ENCODE results near the gene KCNK2. TPM values are rescaled to one million over a fixed set of nuclear protein-coding genes. Genes with fewer than 3 reads are reported as not detected.

The KCNK2 gene, protein sequence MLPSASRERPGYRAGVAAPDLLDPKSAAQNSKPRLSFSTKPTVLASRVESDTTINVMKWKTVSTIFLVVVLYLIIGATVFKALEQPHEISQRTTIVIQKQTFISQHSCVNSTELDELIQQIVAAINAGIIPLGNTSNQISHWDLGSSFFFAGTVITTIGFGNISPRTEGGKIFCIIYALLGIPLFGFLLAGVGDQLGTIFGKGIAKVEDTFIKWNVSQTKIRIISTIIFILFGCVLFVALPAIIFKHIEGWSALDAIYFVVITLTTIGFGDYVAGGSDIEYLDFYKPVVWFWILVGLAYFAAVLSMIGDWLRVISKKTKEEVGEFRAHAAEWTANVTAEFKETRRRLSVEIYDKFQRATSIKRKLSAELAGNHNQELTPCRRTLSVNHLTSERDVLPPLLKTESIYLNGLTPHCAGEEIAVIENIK
- total RNA-seq (2022) (2.9 and 5.7 TPM in 2 replicates), Bru-seq, nascent RNA (percentile 32 among the genes with signal in this experiment), BruChase-seq, experiment 1, labeled RNA remaining after a 6-hour chase (percentile 26 among the genes with signal in this experiment), BruChase-seq, experiment 2, labeled RNA remaining after a 2-hour chase (percentile 22 among the genes with signal in this experiment)
- long read RNA-seq, transcript KCNK2-201 (7 exons, 1,491 nt), result major isoform, 5 of 12 reads
- long read RNA-seq, partial matches to known transcripts, result 1 of 12 reads
- long read RNA-seq, other reads (novel, unspliced or antisense), result 2 of 12 reads

DNA sequence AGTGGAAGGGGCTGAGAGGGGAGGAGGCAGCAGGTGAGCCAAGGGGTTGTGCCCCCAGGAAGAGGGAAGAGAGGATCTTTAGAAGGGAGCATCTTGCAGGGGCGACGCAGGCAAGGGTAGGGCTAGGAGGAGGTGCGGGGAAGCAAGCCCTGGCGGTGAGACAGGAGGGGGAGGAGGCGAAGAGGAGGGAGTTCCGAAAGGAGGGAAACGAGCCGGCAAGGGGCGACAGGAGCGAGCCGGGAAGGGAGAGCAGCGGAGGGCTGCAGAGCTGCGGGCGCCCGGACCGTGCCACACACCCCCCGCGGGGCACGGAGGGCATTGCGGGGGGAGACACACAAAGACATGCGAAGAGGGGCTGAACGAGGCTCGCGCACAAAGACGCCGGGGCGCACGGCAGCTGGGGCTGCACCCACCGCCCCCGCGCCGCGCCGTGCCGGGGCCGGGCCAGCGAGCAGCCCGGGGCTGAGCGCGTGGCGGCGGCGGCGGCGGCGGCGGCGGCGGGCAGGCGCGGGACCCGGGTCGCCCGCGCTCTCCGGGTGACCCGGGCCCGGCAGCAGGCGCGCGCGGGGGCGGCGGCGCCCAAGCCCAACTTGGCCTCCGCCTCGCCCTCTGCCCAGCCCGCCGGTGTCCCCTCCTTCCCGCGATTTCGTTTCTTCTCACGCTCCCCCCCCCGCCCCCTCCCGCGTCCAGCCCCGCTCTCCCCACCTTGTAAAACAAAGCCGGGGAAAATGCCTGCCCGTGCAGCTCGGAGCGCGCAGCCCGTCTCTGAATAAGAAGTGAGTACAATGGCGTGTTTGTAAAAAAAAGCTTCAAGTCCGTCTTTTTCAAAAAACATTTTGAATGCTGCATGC is at the start of gene KCNK2:
Gene KCNK2, plus strand, starts transcription at position 206 of the 851 bp plus-strand sequence. CDS start 649 bp downstream, outside the sequence.
- no peaks in the 10 kb centered on the region for H3K36me3 Mint-ChIP-seq (ENCODE audit: insufficient read depth, unreplicated experiment)
- peak within 1 kb of the TSS; percentile 57 for H3K27ac Mint-ChIP-seq (ENCODE audit: low read depth, unreplicated experiment)
- H3K4me3 Mint-ChIP-seq (ENCODE audit: unreplicated experiment), result peak within 1 kb of the TSS; percentile 77
- BruUV-seq (replicated peaks), result no TSS peak
- H3K9me3 Mint-ChIP-seq (ENCODE audit: unreplicated experiment), result no peaks in the 10 kb centered on the region
- ChIA-PET CTCF (interaction anchor here (0.7 to 1.7 kb wide), 6 partner anchors 32 to 266 kb away, joined by 3 to 4 read pairs (median 4); no protein-coding TSS in a partner anchor), POLR2A (interaction anchor here (0.6 to 3.5 kb wide), 5 partner anchors 31 to 63 kb away, joined by 3 to 26 read pairs (median 3); no protein-coding TSS in a partner anchor)
- intact Hi-C loops (cut with micrococcal nuclease), result loop anchor here (1.0 kb wide), 1 partner anchor 32 kb away; no protein-coding TSS in a partner anchor
- TF ChIP-seq, protein P1, sequence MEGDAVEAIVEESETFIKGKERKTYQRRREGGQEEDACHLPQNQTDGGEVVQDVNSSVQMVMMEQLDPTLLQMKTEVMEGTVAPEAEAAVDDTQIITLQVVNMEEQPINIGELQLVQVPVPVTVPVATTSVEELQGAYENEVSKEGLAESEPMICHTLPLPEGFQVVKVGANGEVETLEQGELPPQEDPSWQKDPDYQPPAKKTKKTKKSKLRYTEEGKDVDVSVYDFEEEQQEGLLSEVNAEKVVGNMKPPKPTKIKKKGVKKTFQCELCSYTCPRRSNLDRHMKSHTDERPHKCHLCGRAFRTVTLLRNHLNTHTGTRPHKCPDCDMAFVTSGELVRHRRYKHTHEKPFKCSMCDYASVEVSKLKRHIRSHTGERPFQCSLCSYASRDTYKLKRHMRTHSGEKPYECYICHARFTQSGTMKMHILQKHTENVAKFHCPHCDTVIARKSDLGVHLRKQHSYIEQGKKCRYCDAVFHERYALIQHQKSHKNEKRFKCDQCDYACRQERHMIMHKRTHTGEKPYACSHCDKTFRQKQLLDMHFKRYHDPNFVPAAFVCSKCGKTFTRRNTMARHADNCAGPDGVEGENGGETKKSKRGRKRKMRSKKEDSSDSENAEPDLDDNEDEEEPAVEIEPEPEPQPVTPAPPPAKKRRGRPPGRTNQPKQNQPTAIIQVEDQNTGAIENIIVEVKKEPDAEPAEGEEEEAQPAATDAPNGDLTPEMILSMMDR (IDR thresholded peaks at IDR 0.05; ENCODE audit: unreplicated experiment), result no peak
- H3K27me3 Mint-ChIP-seq (ENCODE audit: insufficient read depth, unreplicated experiment), result no peaks in the 10 kb centered on the region
- DNase-seq (ENCODE audit: unreplicated experiment), result peak; percentile 25
- H3K4me1 Mint-ChIP-seq (ENCODE audit: insufficient read depth, unreplicated experiment), result peaks cover 21% of the 10 kb centered on the region

DNA sequence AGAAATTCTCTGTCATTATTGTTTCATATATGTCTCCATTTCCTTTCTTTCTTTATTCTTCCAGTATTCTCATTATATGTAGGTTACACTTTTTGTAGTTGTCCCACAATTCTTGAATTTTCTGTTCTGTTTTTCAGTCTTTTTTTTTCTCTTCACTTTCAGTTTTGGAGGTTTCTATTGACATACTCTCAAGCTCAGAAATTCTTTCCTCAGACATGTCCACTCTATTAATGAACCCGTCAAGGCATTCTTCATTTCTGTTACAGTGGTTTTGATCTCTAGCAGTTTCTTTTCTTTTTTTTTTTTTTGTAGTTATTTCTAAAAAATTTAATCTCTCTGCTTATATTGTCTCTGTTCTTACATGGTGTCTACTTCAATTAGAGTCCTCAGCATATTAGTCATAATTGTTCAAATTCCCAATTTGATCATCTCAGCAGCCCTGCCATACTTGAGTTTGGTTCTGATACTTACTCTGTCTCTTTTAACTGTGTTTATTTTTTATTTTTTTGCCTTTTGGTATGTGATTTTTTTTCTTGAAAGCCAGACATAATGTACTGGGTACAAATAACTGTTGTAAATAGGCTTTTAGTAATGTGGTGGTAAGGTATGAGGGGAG is 49.5 kb upstream of the KCNK2 start:
- H3K4me3 Mint-ChIP-seq (ENCODE audit: unreplicated experiment), result no peak overlapping the region
- CTCF ChIA-PET, result interaction anchor here (0.6 to 0.8 kb wide), 2 partner anchors 62 to 905 kb away, joined by 3 to 4 read pairs; no protein-coding TSS in a partner anchor

DNA sequence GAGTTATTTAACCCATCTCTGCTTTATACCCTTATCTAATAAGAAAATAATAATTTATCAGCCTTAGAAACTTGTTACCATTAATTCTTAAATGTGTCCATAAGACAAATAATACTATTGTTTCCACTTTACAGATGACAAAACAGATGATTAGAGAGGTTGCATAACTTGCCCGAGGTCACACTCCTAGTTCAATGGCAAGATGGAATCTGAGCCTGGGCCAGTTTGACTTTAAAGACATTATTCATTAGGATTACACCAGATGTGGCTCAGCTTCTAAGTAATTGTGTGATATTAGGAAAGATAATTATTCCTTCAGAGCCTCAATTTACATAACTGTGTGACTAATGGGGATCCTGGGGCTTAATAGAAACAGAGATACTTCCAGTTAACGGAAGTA is 42.3 kb upstream of the KCNK2 start:
- no peak overlapping the region for H3K27ac Mint-ChIP-seq (ENCODE audit: low read depth, unreplicated experiment)
- H3K4me3 Mint-ChIP-seq (ENCODE audit: unreplicated experiment), result no peak overlapping the region
- no peak for DNase-seq (ENCODE audit: unreplicated experiment)
- intact Hi-C loops (cut with micrococcal nuclease), result no loop called here
- H3K4me1 Mint-ChIP-seq (ENCODE audit: insufficient read depth, unreplicated experiment), result no peaks in the 10 kb centered on the region
- H3K27me3 Mint-ChIP-seq (ENCODE audit: insufficient read depth, unreplicated experiment), result no peaks in the 10 kb centered on the region
- CTCF ChIA-PET, result interaction anchor here (0.7 kb wide), 2 partner anchors 18 to 1602 kb away, joined by 3 read pairs; no protein-coding TSS in a partner anchor
- BruUV-seq (replicated peaks), result no TSS peak
- POLR2A ChIA-PET, result interaction anchor here (1.2 kb wide), 1 partner anchor 10 kb away, joined by 3 read pairs; no protein-coding TSS in a partner anchor
- TF ChIP-seq, protein P1 (IDR thresholded peaks at IDR 0.05; ENCODE audit: unreplicated experiment), result no peak
- H3K36me3 Mint-ChIP-seq (ENCODE audit: insufficient read depth, unreplicated experiment), result no peaks in the 10 kb centered on the region
- H3K9me3 Mint-ChIP-seq (ENCODE audit: unreplicated experiment), result peaks cover 8% of the 10 kb centered on the region

More for the DNA sequence above, 49.5 kb upstream of the KCNK2 start:
- H3K27ac Mint-ChIP-seq (ENCODE audit: low read depth, unreplicated experiment), result no peak overlapping the region
- POLR2A ChIA-PET, result interaction anchor here (0.6 to 0.7 kb wide), 2 partner anchors 107 to 785 kb away, joined by 3 read pairs; no protein-coding TSS in a partner anchor
- no peaks in the 10 kb centered on the region for H3K36me3 Mint-ChIP-seq (ENCODE audit: insufficient read depth, unreplicated experiment)
- no peak for DNase-seq (ENCODE audit: unreplicated experiment)
- H3K27me3 Mint-ChIP-seq (ENCODE audit: insufficient read depth, unreplicated experiment), result no peaks in the 10 kb centered on the region
- BruUV-seq (replicated peaks), result no TSS peak
- peaks cover 8% of the 10 kb centered on the region for H3K4me1 Mint-ChIP-seq (ENCODE audit: insufficient read depth, unreplicated experiment)
- TF ChIP-seq, protein P1 (IDR thresholded peaks at IDR 0.05; ENCODE audit: unreplicated experiment), result no peak
- intact Hi-C loops (cut with micrococcal nuclease), result no loop called here
- no peaks in the 10 kb centered on the region for H3K9me3 Mint-ChIP-seq (ENCODE audit: unreplicated experiment)
